ENCODE measurements around the gene TNFSF10. TPM values are rescaled to one million over a fixed set of nuclear protein-coding genes. Genes with fewer than 3 reads are reported as not detected.

TNFSF10 gene
- polyA plus RNA-seq, 2 of the 4 experiments (the other 2 are of a cell fraction) = 0.48 to 0.92 TPM

GRCh38 chr3:172549144-172549543 lies 25.9 kb upstream of the TNFSF10 start:
- Histone ChIP-seq H3K27ac (no peak overlapping the region), H3K4me3 (no peak overlapping the region), H3K4me2 (no peak overlapping the region), H3K4me1 (peaks cover 21% of the 10 kb centered on the region; the same call in 1 of the 3 replicates), H3K9me3 (no peaks in the 10 kb centered on the region)
- DNase-seq (ENCODE audit: low read depth in 1 of 2, low spot score in 1 of 2) = no peak
- WGBS (ENCODE audit: missing lambda C conversion rate) = 51% methylated on average over 2 of the region's 2 CpGs
- no peak for ATAC-seq
- TF ChIP-seq BHLHE40 (IDR thresholded peaks at IDR 0.05; ENCODE audit: low read depth, low read length) = no peak
- TF ChIP-seq MAFK (IDR thresholded peaks at IDR 0.05; ENCODE audit: partially characterized antibody) = peak; percentile 93
- no peak for TF ChIP-seq CHD4 (IDR thresholded peaks at IDR 0.05; ENCODE audit: borderline replicate concordance)
- no peak for TF ChIP-seq REST (IDR thresholded peaks at IDR 0.05)
- CTCF ChIA-PET = interaction anchor here (1.8 kb wide), 1 partner anchor 47 kb away, joined by 3 read pairs; no protein-coding TSS in a partner anchor
- no peak for FAIRE-seq
- POLR2A ChIA-PET = no interaction called here

- ATAC-seq (no peak), FAIRE-seq (no peak), DNase-seq (ENCODE audit: low read depth in 1 of 2, low spot score in 1 of 2) (no peak)
- TF ChIP-seq, protein P1, sequence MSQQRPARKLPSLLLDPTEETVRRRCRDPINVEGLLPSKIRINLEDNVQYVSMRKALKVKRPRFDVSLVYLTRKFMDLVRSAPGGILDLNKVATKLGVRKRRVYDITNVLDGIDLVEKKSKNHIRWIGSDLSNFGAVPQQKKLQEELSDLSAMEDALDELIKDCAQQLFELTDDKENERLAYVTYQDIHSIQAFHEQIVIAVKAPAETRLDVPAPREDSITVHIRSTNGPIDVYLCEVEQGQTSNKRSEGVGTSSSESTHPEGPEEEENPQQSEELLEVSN (IDR thresholded peaks at IDR 0.05; ENCODE audit: borderline replicate concordance, low read depth) = no peak
- TF ChIP-seq TP53 (CRISPR knock-in tag; IDR thresholded peaks at IDR 0.05) = no peak
- no peak for TF ChIP-seq RNF2 (IDR thresholded peaks at IDR 0.05; ENCODE audit: borderline replicate concordance, low read depth)
- no peak for TF ChIP-seq NFE2L2 (conservative IDR thresholded peaks at IDR 0.05; ENCODE audit: low read length)
- no peak for TF ChIP-seq POLR2A (IDR thresholded peaks at IDR 0.05; ENCODE audit: low read length)
- no peak for TF ChIP-seq SREBF2 (IDR thresholded peaks at IDR 0.05)
- no peak for TF ChIP-seq CBX8 (IDR thresholded peaks at IDR 0.05)
- no peak for TF ChIP-seq KDM1A (IDR thresholded peaks at IDR 0.05; ENCODE audit: low read depth)
- TF ChIP-seq HDAC2 (IDR thresholded peaks at IDR 0.05) = no peak
- TF ChIP-seq CTCF (IDR thresholded peaks at IDR 0.05) = no peak
- no peak for TF ChIP-seq CEBPB (IDR thresholded peaks at IDR 0.05)
- no peak for TF ChIP-seq CHD4 (IDR thresholded peaks at IDR 0.05; ENCODE audit: borderline replicate concordance)
- no peak for TF ChIP-seq EHF (CRISPR knock-in tag; IDR thresholded peaks at IDR 0.05)
- TF ChIP-seq FOXS1 (CRISPR knock-in tag; IDR thresholded peaks at IDR 0.05) = no peak
- no peak for TF ChIP-seq FOSL2 (IDR thresholded peaks at IDR 0.05)
- TF ChIP-seq FOSL2 (CRISPR knock-in tag; IDR thresholded peaks at IDR 0.05) = no peak
- TF ChIP-seq ZC3H11A (IDR thresholded peaks at IDR 0.05) = no peak
- no peak for TF ChIP-seq MAFK (IDR thresholded peaks at IDR 0.05; ENCODE audit: partially characterized antibody)
- no peak overlapping the region for H3K4me3 ChIP-seq
- CTCF ChIA-PET = interaction anchor here (0.6 to 0.7 kb wide), 2 partner anchors 49 to 57 kb away, joined by 3 read pairs; no protein-coding TSS in a partner anchor
- POLR2A ChIA-PET = interaction anchor here (0.7 kb wide), 1 partner anchor 70 kb away, joined by 6 read pairs; no protein-coding TSS in a partner anchor
- 0 out of 6 replicates have a peak overlapping the region, but pooled peaks of 1 of the 2 experiments have one; percentile 32 for H3K27ac ChIP-seq
- H3K4me2 ChIP-seq = no peak overlapping the region
- peaks cover 27% of the 10 kb centered on the region for H3K4me1 ChIP-seq
- H3K9me3 ChIP-seq = no peaks in the 10 kb centered on the region
Measured at GRCh38 chr3:172546628-172547214, 23.5 kb upstream of the TNFSF10 start.

Measured in A549 (cell line).